DOHH2 (cell line): Measurements from ENCODE around the gene TMEM106A.
"Not testable (repeated sequence)": the region's sequence is repeated elsewhere in the genome, so short reads cannot be mapped to it uniquely, and the experiment has no call there.

Source experiments
- CTCF ChIP-seq: fragments of 200-600 bp; sonication (generic); IDR thresholded peaks from one replicate; pipeline ENCODE4 v1.5.1; 2014; ENCODE audit warnings: antibody characterized with exemption, mild to moderate bottlenecking, low read depth, low read length; ENCODE audit not compliant: poor library complexity, severe bottlenecking
- EZH2phosphoT487 ChIP-seq: fragments of 200-600 bp; sonication (generic); IDR thresholded peaks from 2 replicates; pipeline ENCODE4 v1.6.1; 2017; ENCODE audit warnings: borderline replicate concordance, mild to moderate bottlenecking, antibody characterized with exemption, low read length, moderate library complexity, mixed read lengths

GRCh38 chr17:43233263-43233662 lies 21.6 kb downstream of the TMEM106A start:
- not testable (repeated sequence) for TF ChIP-seq CTCF, EZH2phosphoT487
